Measurements from ENCODE around the gene MYF5.

GRCh38 chr12:80761838-80762237 is 45.1 kb downstream of the MYF5 start:
- no peak for TF ChIP-seq RFX5 (IDR thresholded peaks at IDR 0.05; ENCODE audit: low read depth, low read length)
- no peak for TF ChIP-seq CTCF (IDR thresholded peaks at IDR 0.05 in 2 of 3, conservative IDR thresholded peaks at IDR 0.05 in 1 of 3; ENCODE audit: control insufficient read depth in 2 of 3, extremely low read depth in 1 of 3, insufficient read depth in 1 of 3, low read depth in 3 of 3, low read length in 3 of 3)
- no peak for TF ChIP-seq SREBF2 (IDR thresholded peaks at IDR 0.05; ENCODE audit: low read length)
- TF ChIP-seq TCF12 (IDR thresholded peaks at IDR 0.05; ENCODE audit: low read depth, low read length), result no peak
- TF ChIP-seq ZNF274 (IDR thresholded peaks at IDR 0.05; ENCODE audit: insufficient read depth, insufficient read length), result no peak
- TF ChIP-seq FOXK2 (IDR thresholded peaks at IDR 0.05), result no peak
- no peak for TF ChIP-seq ESRRA (IDR thresholded peaks at IDR 0.05; ENCODE audit: low read length)
- no peak for TF ChIP-seq ZNF384 (IDR thresholded peaks at IDR 0.05; ENCODE audit: borderline replicate concordance, low read depth, low read length)
- TF ChIP-seq MYC (IDR thresholded peaks at IDR 0.05; ENCODE audit: insufficient read depth, insufficient read length, insufficient replicate concordance, low read length, severe bottlenecking), result no peak
- no peak for TF ChIP-seq TAF1 (IDR thresholded peaks at IDR 0.05; ENCODE audit: borderline replicate concordance, low read depth, low read length)
- no peak for TF ChIP-seq EZH2 (IDR thresholded peaks at IDR 0.05; ENCODE audit: borderline replicate concordance, control insufficient read depth, low read depth, low read length)
- no peak for TF ChIP-seq SUPT20H (IDR thresholded peaks at IDR 0.05; ENCODE audit: borderline replicate concordance, control insufficient read depth, low read depth, low read length)
- no peak for TF ChIP-seq POLR2AphosphoS5 (IDR thresholded peaks at IDR 0.05; ENCODE audit: low read length)
- TF ChIP-seq IRF5 (IDR thresholded peaks at IDR 0.05; ENCODE audit: borderline replicate concordance), result no peak

Data from GM12878 (cell line).